ENCODE measurements around the gene RYR1.

DNA sequence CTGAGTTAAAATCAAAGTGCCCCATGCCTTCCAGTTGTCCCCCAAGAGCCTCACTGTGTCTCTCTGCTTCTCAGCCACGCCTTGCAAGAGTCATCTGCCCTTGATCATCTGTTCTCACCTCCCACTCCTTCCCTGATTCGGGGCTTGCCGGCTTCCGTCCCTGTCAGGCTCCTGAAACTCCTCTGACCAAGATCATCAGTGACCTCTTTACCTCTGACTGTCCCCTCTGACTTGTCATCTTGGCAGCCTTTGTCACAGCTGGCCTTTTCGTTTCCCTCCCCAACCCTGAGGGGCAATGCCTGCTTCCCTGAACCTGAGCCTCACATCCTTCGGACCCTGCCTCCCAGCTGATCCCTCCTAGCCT lies 117.9 kb downstream of the RYR1 start:
- TF ChIP-seq, protein P1, sequence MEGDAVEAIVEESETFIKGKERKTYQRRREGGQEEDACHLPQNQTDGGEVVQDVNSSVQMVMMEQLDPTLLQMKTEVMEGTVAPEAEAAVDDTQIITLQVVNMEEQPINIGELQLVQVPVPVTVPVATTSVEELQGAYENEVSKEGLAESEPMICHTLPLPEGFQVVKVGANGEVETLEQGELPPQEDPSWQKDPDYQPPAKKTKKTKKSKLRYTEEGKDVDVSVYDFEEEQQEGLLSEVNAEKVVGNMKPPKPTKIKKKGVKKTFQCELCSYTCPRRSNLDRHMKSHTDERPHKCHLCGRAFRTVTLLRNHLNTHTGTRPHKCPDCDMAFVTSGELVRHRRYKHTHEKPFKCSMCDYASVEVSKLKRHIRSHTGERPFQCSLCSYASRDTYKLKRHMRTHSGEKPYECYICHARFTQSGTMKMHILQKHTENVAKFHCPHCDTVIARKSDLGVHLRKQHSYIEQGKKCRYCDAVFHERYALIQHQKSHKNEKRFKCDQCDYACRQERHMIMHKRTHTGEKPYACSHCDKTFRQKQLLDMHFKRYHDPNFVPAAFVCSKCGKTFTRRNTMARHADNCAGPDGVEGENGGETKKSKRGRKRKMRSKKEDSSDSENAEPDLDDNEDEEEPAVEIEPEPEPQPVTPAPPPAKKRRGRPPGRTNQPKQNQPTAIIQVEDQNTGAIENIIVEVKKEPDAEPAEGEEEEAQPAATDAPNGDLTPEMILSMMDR (IDR thresholded peaks at IDR 0.05; ENCODE audit: low read depth, low read length) = no peak
- TF ChIP-seq EZH2phosphoT487 (IDR thresholded peaks at IDR 0.05; ENCODE audit: low read depth) = no peak

Measured in OCI-LY3 (cell line).